ENCODE data around the gene DBNL. TPM values are rescaled to one million over a fixed set of nuclear protein-coding genes. Genes with fewer than 3 reads are reported as not detected.

DBNL gene
- polyA plus RNA-seq, 1 donor from 2014 or later, result 124 TPM

GRCh38 chr7:44063547-44063893 is 19.0 kb downstream of the DBNL start:
- Histone ChIP-seq H2AFZ (ENCODE audit: low read depth, low read length) (no peak overlapping the region), H4K20me1 (ENCODE audit: insufficient read depth) (no peaks in the 10 kb centered on the region), H3K79me2 (replicated peaks; ENCODE audit: insufficient read depth, low read length) (no peaks in the 10 kb centered on the region), H3K4me2 (ENCODE audit: low read length) (no peak overlapping the region), H3K9ac (ENCODE audit: low read length) (no peak overlapping the region), H3K27me3 (ENCODE audit: insufficient read depth, low read depth, low read length) (no peaks in the 10 kb centered on the region), H3K4me3 (ENCODE audit: low read length) (no peak overlapping the region), H3K36me3 (ENCODE audit: insufficient read depth, low read length) (no peaks in the 10 kb centered on the region), H3K27ac (ENCODE audit: low read length) (no peak overlapping the region), H3K9me3 (ENCODE audit: low read length) (no peaks in the 10 kb centered on the region), H3F3A (ENCODE audit: insufficient read depth, low read length, poor library complexity, severe bottlenecking) (no peaks in the 10 kb centered on the region), H3K9me2 (ENCODE audit: insufficient read depth, low read length) (no peaks in the 10 kb centered on the region)
- TF ChIP-seq EZH2 (IDR thresholded peaks at IDR 0.05; ENCODE audit: borderline replicate concordance, insufficient read depth, low read length, poor library complexity, severe bottlenecking), result no peak
- TF ChIP-seq POLR2AphosphoS5 (IDR thresholded peaks at IDR 0.05), result no peak
- no peak for TF ChIP-seq TAF1 (IDR thresholded peaks at IDR 0.05; ENCODE audit: low read depth)
- TF ChIP-seq RAD21 (conservative IDR thresholded peaks at IDR 0.05), result no peak
- TF ChIP-seq MXI1 (conservative IDR thresholded peaks at IDR 0.05; ENCODE audit: poor library complexity, severe bottlenecking), result no peak
- no peak for TF ChIP-seq REST (IDR thresholded peaks at IDR 0.05; ENCODE audit: borderline replicate concordance)
- TF ChIP-seq CTCF (IDR thresholded peaks at IDR 0.05; ENCODE audit: poor library complexity, severe bottlenecking), result no peak
- TF ChIP-seq EP300 (conservative IDR thresholded peaks at IDR 0.05; ENCODE audit: poor library complexity, severe bottlenecking), result no peak
- TF ChIP-seq SMC3 (conservative IDR thresholded peaks at IDR 0.05; ENCODE audit: poor library complexity), result no peak

- Histone ChIP-seq H3K27me3 (ENCODE audit: insufficient read depth, low read depth, low read length) (no peaks in the 10 kb centered on the region), H3K9ac (ENCODE audit: low read length) (no peak overlapping the region), H4K20me1 (ENCODE audit: insufficient read depth) (no peaks in the 10 kb centered on the region), H3K9me3 (ENCODE audit: low read length) (no peaks in the 10 kb centered on the region), H3K27ac (ENCODE audit: low read length) (no peak overlapping the region), H3K4me2 (ENCODE audit: low read length) (no peak overlapping the region), H2AFZ (ENCODE audit: low read depth, low read length) (no peak overlapping the region), H3K79me2 (replicated peaks; ENCODE audit: insufficient read depth, low read length) (no peaks in the 10 kb centered on the region), H3F3A (ENCODE audit: insufficient read depth, low read length, poor library complexity, severe bottlenecking) (no peaks in the 10 kb centered on the region), H3K4me3 (ENCODE audit: low read length) (no peak overlapping the region), H3K36me3 (ENCODE audit: insufficient read depth, low read length) (no peaks in the 10 kb centered on the region), H3K9me2 (ENCODE audit: insufficient read depth, low read length) (no peaks in the 10 kb centered on the region)
- TF ChIP-seq POLR2AphosphoS5 (IDR thresholded peaks at IDR 0.05) (no peak), EZH2 (IDR thresholded peaks at IDR 0.05; ENCODE audit: borderline replicate concordance, insufficient read depth, low read length, poor library complexity, severe bottlenecking) (no peak), CTCF (IDR thresholded peaks at IDR 0.05; ENCODE audit: poor library complexity, severe bottlenecking) (no peak), RAD21 (conservative IDR thresholded peaks at IDR 0.05) (no peak)
These were observed 19.6 kb downstream of the DBNL start for GRCh38 chr7:44063894-44064651.

Measured in neural cell (in vitro differentiated cells).